ENCODE data around the gene RAB3GAP1.

The RAB3GAP1 gene

GRCh38 chr2:135187270-135187669 lies 135.2 kb downstream of the RAB3GAP1 start:
- TF ChIP-seq CTCF (IDR thresholded peaks at IDR 0.05; ENCODE audit: low read depth, low read length) = no peak
- H3K4me3 ChIP-seq (ENCODE audit: low read depth, low read length) = no peak overlapping the region

DNA sequence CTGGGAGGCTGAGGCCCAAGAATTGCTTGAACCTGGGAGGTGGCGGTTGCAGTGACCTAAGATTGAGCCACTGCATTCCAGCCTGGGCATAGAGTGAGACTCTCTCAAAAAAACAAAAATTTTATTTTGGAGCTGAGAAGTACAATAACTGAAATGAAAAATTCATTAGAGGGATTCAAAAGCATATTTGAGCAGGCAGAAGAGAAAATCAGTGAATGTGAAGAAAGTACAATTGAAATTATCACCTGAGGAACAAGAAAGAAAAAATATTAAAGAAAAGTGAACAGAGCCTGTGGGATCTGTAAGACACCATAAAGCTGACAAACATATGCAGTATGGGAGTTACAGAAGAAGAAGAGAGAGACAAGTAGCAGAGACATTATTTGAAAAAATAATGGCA lies 137.1 kb downstream of the RAB3GAP1 start:
- TF ChIP-seq CTCF (IDR thresholded peaks at IDR 0.05; ENCODE audit: low read depth, low read length) = no peak

GRCh38 chr2:135190799-135191198 lies 138.7 kb downstream of the RAB3GAP1 start:
- no peak overlapping the region for H3K4me3 ChIP-seq (ENCODE audit: low read depth, low read length)
- TF ChIP-seq CTCF (IDR thresholded peaks at IDR 0.05; ENCODE audit: low read depth, low read length) = no peak

More for the DNA sequence above, 137.1 kb downstream of the RAB3GAP1 start:
- H3K4me3 ChIP-seq (ENCODE audit: low read depth, low read length) = no peak overlapping the region

- H3K4me3 ChIP-seq (ENCODE audit: low read depth, low read length) = no peak overlapping the region
- TF ChIP-seq CTCF (IDR thresholded peaks at IDR 0.05; ENCODE audit: low read depth, low read length) = no peak
Measured at GRCh38 chr2:135198481-135198880, 146.4 kb downstream of the RAB3GAP1 start.

DNA sequence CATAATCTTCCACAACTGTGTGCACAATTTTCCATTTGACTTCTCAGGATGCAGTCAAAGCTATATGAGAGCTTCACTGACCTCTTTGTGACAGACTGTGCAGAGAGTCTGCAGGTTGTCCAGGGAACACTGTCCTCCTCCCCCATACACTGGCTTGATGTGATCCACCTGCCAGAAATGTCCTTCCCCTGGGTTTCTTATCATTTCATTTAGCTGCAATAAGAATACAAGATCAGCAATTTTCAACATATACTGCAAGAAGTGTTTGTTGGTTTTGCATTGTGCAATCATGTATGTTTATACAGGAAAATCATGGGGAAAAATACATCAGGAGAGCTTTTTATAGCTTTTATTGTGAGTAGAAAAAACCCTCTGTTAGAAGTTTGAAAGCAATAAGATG lies 150.7 kb downstream of the RAB3GAP1 start:
- no peak for TF ChIP-seq CTCF (IDR thresholded peaks at IDR 0.05; ENCODE audit: low read depth, low read length)
- H3K4me3 ChIP-seq (ENCODE audit: low read depth, low read length) = no peak overlapping the region

GRCh38 chr2:135203944-135204343 lies 151.9 kb downstream of the RAB3GAP1 start:
- H3K4me3 ChIP-seq (ENCODE audit: low read depth, low read length) = no peak overlapping the region
- TF ChIP-seq CTCF (IDR thresholded peaks at IDR 0.05; ENCODE audit: low read depth, low read length) = no peak

GRCh38 chr2:135208016-135208415 lies 155.9 kb downstream of the RAB3GAP1 start:
- TF ChIP-seq CTCF (IDR thresholded peaks at IDR 0.05; ENCODE audit: low read depth, low read length) = no peak
- H3K4me3 ChIP-seq (ENCODE audit: low read depth, low read length) = no peak overlapping the region
